ENCODE data around the gene GAS7.
A peak's percentile ranks its signal among the peaks of the same experiment; 100 is the strongest.

Gene GAS7

DNA sequence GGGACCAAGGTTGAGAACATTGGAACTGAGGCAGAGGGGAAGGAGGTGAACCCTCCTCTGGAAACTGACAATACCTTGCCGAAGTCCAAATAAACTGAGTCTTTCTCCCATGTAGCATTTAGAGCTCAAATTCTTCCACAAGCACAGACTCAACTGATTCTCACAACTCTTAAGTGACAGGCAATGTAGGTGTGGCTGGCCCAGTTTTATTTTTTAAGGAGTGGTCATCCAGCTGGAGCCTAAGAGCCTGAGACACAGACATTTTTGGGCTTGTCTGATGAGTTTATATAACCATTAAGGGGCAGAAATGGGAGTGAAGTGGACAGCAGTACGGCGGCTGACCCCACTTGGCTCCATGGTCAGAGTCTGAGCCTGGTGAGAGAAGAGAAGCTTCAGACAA lies 304.2 kb downstream of the GAS7 start:
- no peaks in the 10 kb centered on the region for H3K36me3 ChIP-seq (ENCODE audit: control insufficient read depth in 4 of 4, insufficient read depth in 4 of 4, low read length in 3 of 4)
- H3K4me3 ChIP-seq (ENCODE audit: control insufficient read depth in 1 of 7, extremely low read depth in 1 of 7, insufficient read depth in 4 of 7, low read depth in 2 of 7, low read length in 6 of 7), result no peak overlapping the region
- ChIA-PET CTCF (no interaction called here), POLR2A (no interaction called here)
- 96% methylated on average over 2 of the region's 3 CpGs for WGBS (ENCODE audit: insufficient coverage)
- no peaks in the 10 kb centered on the region for H3K4me1 ChIP-seq (ENCODE audit: control extremely low read depth in 1 of 4, control insufficient read depth in 4 of 4, insufficient read depth in 4 of 4, low read length in 3 of 4)
- H3K27me3 ChIP-seq (replicated peaks in 2 of 5; ENCODE audit: control insufficient read depth in 4 of 5, insufficient read depth in 5 of 5, low read length in 4 of 5), result peaks cover 0 to 10% (median 3%) of the 10 kb centered on the region in 5 experiments
- peaks cover 0 to 4% (median 0%) of the 10 kb centered on the region in 5 experiments for H3K9me3 ChIP-seq (ENCODE audit: control extremely low read depth in 1 of 5, control insufficient read depth in 4 of 5, insufficient read depth in 2 of 5, low read depth in 1 of 5, low read length in 4 of 5)
- H3K27ac ChIP-seq (ENCODE audit: insufficient read depth in 1 of 2, low read depth in 1 of 2, low read length in 2 of 2, poor library complexity in 1 of 2, severe bottlenecking in 2 of 2), result no peak overlapping the region
- no peak for DNase-seq

DNA sequence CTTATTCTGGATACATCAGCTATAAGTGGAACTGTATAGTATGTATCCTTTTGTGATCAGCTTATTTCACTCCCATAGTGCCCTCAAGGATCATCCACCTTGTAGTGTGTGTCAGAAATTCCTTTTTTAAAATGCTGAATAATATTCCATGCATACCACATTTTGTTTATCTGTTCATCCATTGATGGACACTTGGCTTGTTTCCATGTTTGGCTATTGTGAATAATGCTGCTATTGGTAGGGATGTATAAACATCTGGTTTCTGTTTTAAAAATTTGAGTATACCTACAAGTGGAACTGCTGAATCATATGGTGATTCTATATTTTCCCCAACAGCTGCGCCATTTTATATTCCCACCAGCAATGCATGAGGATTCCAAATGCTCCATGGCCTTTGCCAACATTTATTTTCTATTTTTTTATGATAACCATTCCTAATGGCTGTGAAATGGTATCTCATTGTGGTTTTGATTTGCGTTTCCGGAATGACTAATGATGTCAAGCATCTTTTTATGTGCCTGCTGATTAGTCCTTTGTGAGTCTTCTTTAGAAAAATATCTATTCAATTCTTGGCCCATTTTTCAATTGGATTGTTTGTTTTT lies 304.9 kb downstream of the GAS7 start:
- Histone ChIP-seq H3K27ac (ENCODE audit: insufficient read depth in 1 of 2, low read depth in 1 of 2, low read length in 2 of 2, poor library complexity in 1 of 2, severe bottlenecking in 2 of 2) (no peak overlapping the region), H3K27me3 (replicated peaks in 2 of 5; ENCODE audit: control insufficient read depth in 4 of 5, insufficient read depth in 5 of 5, low read length in 4 of 5) (peaks cover 0 to 6% (median 0%) of the 10 kb centered on the region in 5 experiments), H3K36me3 (ENCODE audit: control insufficient read depth in 4 of 4, insufficient read depth in 4 of 4, low read length in 3 of 4) (no peaks in the 10 kb centered on the region), H3K9me3 (ENCODE audit: control extremely low read depth in 1 of 5, control insufficient read depth in 4 of 5, insufficient read depth in 2 of 5, low read depth in 1 of 5, low read length in 4 of 5) (peaks cover 0 to 4% (median 0%) of the 10 kb centered on the region in 5 experiments), H3K4me3 (ENCODE audit: control insufficient read depth in 1 of 7, extremely low read depth in 1 of 7, insufficient read depth in 4 of 7, low read depth in 2 of 7, low read length in 6 of 7) (no peak overlapping the region), H3K4me1 (ENCODE audit: control extremely low read depth in 1 of 4, control insufficient read depth in 4 of 4, insufficient read depth in 4 of 4, low read length in 3 of 4) (no peaks in the 10 kb centered on the region)
- no peak for DNase-seq
- no CpG with 5 or more reads among the region's 3 CpGs for WGBS (ENCODE audit: insufficient coverage)
- ChIA-PET POLR2A (no interaction called here), CTCF (no interaction called here)

DNA sequence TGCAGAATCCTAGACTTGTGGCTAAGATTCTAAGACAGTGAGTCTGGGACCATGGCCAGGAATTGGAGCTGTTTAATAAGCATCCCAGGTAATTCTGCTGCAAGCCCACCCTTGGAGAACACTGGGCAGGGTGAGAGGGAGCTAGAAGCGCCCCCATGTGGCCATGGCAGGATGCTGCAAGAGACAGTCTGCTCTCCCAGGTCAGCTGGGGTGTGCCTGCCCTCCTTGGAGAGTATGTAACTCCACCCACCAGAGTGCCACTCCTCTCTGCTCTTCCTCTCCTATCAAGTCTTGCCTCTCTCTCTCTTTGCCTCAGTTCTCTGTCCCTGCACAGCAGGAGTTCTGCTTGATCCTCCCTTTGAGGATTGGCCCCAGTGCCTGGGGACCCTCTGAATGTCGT lies 308.3 kb downstream of the GAS7 start:
- ChIA-PET POLR2A (no interaction called here), CTCF (no interaction called here)
- Histone ChIP-seq H3K36me3 (ENCODE audit: control insufficient read depth in 4 of 4, insufficient read depth in 4 of 4, low read length in 3 of 4) (no peaks in the 10 kb centered on the region), H3K27me3 (replicated peaks in 2 of 5; ENCODE audit: control insufficient read depth in 4 of 5, insufficient read depth in 5 of 5, low read length in 4 of 5) (peaks cover 0 to 4% (median 0%) of the 10 kb centered on the region in 5 experiments), H3K27ac (ENCODE audit: insufficient read depth in 1 of 2, low read depth in 1 of 2, low read length in 2 of 2, poor library complexity in 1 of 2, severe bottlenecking in 2 of 2) (no peak overlapping the region), H3K4me1 (ENCODE audit: control extremely low read depth in 1 of 4, control insufficient read depth in 4 of 4, insufficient read depth in 4 of 4, low read length in 3 of 4) (no peaks in the 10 kb centered on the region), H3K4me3 (ENCODE audit: control insufficient read depth in 1 of 7, extremely low read depth in 1 of 7, insufficient read depth in 4 of 7, low read depth in 2 of 7, low read length in 6 of 7) (no peak overlapping the region), H3K9me3 (ENCODE audit: control extremely low read depth in 1 of 5, control insufficient read depth in 4 of 5, insufficient read depth in 2 of 5, low read depth in 1 of 5, low read length in 4 of 5) (peaks cover 0 to 7% (median 0%) of the 10 kb centered on the region in 5 experiments)
- peak in 2 of 3 donors; percentile 6 to 22 for DNase-seq
- WGBS (ENCODE audit: insufficient coverage), result 0% methylated on average over 2 of the region's 2 CpGs

DNA sequence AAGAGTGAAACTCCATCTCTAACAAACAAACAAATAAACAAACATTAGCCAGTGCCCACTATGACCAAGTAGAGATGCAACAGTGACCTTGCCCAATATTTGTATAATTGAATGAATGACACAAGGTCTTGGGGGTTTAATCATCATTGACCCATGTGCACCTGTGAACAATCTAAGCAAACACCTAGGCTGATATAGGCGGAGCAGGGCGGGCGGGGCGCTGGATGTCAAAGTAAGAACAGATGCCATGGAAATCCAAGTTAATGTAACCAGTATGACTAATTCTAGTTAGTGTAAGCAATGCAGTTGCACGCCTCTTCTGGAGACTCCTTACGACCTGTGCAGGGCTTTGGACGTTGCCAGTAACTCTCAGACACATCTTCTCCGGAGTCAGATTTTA lies 310.9 kb downstream of the GAS7 start:
- DNase-seq, result no peak
- Histone ChIP-seq H3K4me1 (ENCODE audit: control extremely low read depth in 1 of 4, control insufficient read depth in 4 of 4, insufficient read depth in 4 of 4, low read length in 3 of 4) (no peaks in the 10 kb centered on the region), H3K27ac (ENCODE audit: insufficient read depth in 1 of 2, low read depth in 1 of 2, low read length in 2 of 2, poor library complexity in 1 of 2, severe bottlenecking in 2 of 2) (no peak overlapping the region), H3K4me3 (ENCODE audit: control insufficient read depth in 1 of 7, extremely low read depth in 1 of 7, insufficient read depth in 4 of 7, low read depth in 2 of 7, low read length in 6 of 7) (no peak overlapping the region), H3K27me3 (replicated peaks in 2 of 5; ENCODE audit: control insufficient read depth in 4 of 5, insufficient read depth in 5 of 5, low read length in 4 of 5) (peaks cover 0 to 2% (median 0%) of the 10 kb centered on the region in 5 experiments), H3K36me3 (ENCODE audit: control insufficient read depth in 4 of 4, insufficient read depth in 4 of 4, low read length in 3 of 4) (no peaks in the 10 kb centered on the region), H3K9me3 (ENCODE audit: control extremely low read depth in 1 of 5, control insufficient read depth in 4 of 5, insufficient read depth in 2 of 5, low read depth in 1 of 5, low read length in 4 of 5) (peaks cover 4 to 12% (median 6%) of the 10 kb centered on the region in 5 experiments)
- ChIA-PET POLR2A (no interaction called here), CTCF (no interaction called here)
- WGBS (ENCODE audit: insufficient coverage), result 98% methylated on average over 8 of the region's 8 CpGs

DNA sequence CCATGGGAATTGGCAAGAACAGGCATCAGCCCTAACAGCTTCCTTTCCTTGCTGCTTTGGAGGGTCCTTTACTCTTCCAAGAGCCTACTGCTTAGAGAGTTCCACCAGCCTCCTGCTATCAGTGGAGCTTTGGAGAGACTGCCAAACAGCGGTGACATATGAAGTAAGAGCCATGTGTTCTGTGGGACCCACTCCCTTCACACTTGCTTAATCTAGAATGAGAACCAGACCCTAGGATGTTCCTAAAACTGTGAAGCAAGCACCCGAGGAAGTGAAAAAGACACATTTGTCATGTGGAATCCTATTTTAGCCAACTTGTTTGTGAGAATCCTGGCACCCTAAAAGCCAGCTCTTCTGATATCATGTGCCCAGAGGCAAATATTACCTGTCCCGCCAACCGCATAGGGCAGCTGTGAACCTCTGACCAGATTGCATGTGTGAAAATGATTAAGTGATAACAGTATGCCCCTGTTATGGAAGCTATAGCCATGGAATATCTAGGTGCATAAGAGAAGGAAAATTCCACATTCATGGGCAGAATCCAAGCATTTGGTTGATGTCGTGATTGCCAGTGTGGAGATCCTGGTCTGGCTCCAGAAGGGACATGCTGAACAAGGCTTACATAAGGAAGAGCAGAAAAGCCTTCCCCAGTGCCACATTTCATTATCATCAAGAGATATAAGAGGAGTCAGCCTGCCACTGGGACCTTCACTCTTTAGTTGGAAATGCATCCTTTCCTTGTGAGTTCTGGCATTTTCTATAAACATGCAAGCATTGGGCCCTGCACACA lies 312.1 kb downstream of the GAS7 start:
- Histone ChIP-seq H3K4me3 (ENCODE audit: control insufficient read depth in 1 of 7, extremely low read depth in 1 of 7, insufficient read depth in 4 of 7, low read depth in 2 of 7, low read length in 6 of 7) (no peak overlapping the region), H3K4me1 (ENCODE audit: control extremely low read depth in 1 of 4, control insufficient read depth in 4 of 4, insufficient read depth in 4 of 4, low read length in 3 of 4) (no peaks in the 10 kb centered on the region), H3K27me3 (replicated peaks in 2 of 5; ENCODE audit: control insufficient read depth in 4 of 5, insufficient read depth in 5 of 5, low read length in 4 of 5) (peaks cover 0 to 2% (median 0%) of the 10 kb centered on the region in 5 experiments), H3K36me3 (ENCODE audit: control insufficient read depth in 4 of 4, insufficient read depth in 4 of 4, low read length in 3 of 4) (no peaks in the 10 kb centered on the region), H3K9me3 (ENCODE audit: control extremely low read depth in 1 of 5, control insufficient read depth in 4 of 5, insufficient read depth in 2 of 5, low read depth in 1 of 5, low read length in 4 of 5) (peaks cover 6 to 18% (median 10%) of the 10 kb centered on the region in 5 experiments), H3K27ac (ENCODE audit: insufficient read depth in 1 of 2, low read depth in 1 of 2, low read length in 2 of 2, poor library complexity in 1 of 2, severe bottlenecking in 2 of 2) (no peak overlapping the region)
- WGBS (ENCODE audit: insufficient coverage), result 98% methylated on average over 5 of the region's 5 CpGs
- POLR2A ChIA-PET, result no interaction called here
- CTCF ChIA-PET, result no interaction called here
- no peak for DNase-seq

DNA sequence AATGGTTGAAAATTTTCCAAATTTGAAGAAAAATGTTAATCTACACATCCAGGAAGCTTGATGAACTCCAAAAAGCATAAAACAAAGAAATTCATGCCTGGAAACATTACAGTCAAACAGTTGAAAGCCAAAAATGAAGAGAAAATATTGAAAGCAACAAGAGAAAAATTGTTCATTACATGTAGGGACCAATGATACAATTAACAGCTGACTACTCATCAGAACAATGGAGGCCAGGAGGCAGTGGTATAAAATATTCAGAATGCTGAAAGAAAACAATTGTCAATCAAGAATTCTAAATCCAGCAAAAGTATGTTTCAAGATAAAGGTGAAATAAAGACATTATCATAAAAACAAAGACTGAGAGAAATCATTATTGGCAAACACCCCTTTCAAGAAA lies 315.0 kb downstream of the GAS7 start:
- Histone ChIP-seq H3K4me3 (ENCODE audit: control insufficient read depth in 1 of 7, extremely low read depth in 1 of 7, insufficient read depth in 4 of 7, low read depth in 2 of 7, low read length in 6 of 7) (no peak overlapping the region), H3K9me3 (ENCODE audit: control extremely low read depth in 1 of 5, control insufficient read depth in 4 of 5, insufficient read depth in 2 of 5, low read depth in 1 of 5, low read length in 4 of 5) (peaks cover 6 to 20% (median 10%) of the 10 kb centered on the region in 5 experiments), H3K27ac (ENCODE audit: insufficient read depth in 1 of 2, low read depth in 1 of 2, low read length in 2 of 2, poor library complexity in 1 of 2, severe bottlenecking in 2 of 2) (no peak overlapping the region), H3K27me3 (replicated peaks in 2 of 5; ENCODE audit: control insufficient read depth in 4 of 5, insufficient read depth in 5 of 5, low read length in 4 of 5) (no peaks in the 10 kb centered on the region), H3K36me3 (ENCODE audit: control insufficient read depth in 4 of 4, insufficient read depth in 4 of 4, low read length in 3 of 4) (no peaks in the 10 kb centered on the region), H3K4me1 (ENCODE audit: control extremely low read depth in 1 of 4, control insufficient read depth in 4 of 4, insufficient read depth in 4 of 4, low read length in 3 of 4) (no peaks in the 10 kb centered on the region)
- CTCF ChIA-PET, result no interaction called here
- POLR2A ChIA-PET, result no interaction called here
- no peak for DNase-seq

DNA sequence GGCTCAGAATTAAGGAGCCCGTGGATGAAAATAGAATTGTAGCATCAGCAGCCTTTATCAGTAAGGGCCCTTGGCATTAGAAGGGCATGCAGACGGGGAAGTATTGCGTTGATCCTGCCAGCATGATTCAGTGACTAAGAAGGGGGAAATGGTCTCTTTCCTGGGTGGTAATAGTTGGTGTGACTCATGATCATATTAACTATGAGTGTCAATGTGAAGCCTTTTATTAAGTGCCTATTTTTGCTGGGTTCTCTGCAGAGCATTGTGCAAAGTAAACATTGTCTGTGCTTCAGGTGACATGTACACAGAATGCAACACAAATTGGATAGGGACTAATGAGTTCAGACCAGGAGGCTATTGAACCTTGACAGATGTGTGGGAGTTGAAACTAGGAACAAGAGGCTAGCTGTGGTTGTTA lies 317.8 kb downstream of the GAS7 start:
- H3K4me1 ChIP-seq (ENCODE audit: control extremely low read depth in 1 of 4, control insufficient read depth in 4 of 4, insufficient read depth in 4 of 4, low read length in 3 of 4), result no peaks in the 10 kb centered on the region

More for the DNA sequence above, 317.8 kb downstream of the GAS7 start:
- Histone ChIP-seq H3K4me3 (ENCODE audit: control insufficient read depth in 1 of 7, extremely low read depth in 1 of 7, insufficient read depth in 4 of 7, low read depth in 2 of 7, low read length in 6 of 7) (no peak overlapping the region), H3K27me3 (replicated peaks in 2 of 5; ENCODE audit: control insufficient read depth in 4 of 5, insufficient read depth in 5 of 5, low read length in 4 of 5) (peaks cover 0 to 3% (median 0%) of the 10 kb centered on the region in 5 experiments), H3K9me3 (ENCODE audit: control extremely low read depth in 1 of 5, control insufficient read depth in 4 of 5, insufficient read depth in 2 of 5, low read depth in 1 of 5, low read length in 4 of 5) (peaks cover 6 to 20% (median 9%) of the 10 kb centered on the region in 5 experiments), H3K27ac (ENCODE audit: insufficient read depth in 1 of 2, low read depth in 1 of 2, low read length in 2 of 2, poor library complexity in 1 of 2, severe bottlenecking in 2 of 2) (no peak overlapping the region), H3K36me3 (ENCODE audit: control insufficient read depth in 4 of 4, insufficient read depth in 4 of 4, low read length in 3 of 4) (no peaks in the 10 kb centered on the region)
- ChIA-PET CTCF (no interaction called here), POLR2A (no interaction called here)
- DNase-seq, result peak in 1 of 3 donors; percentile 27
- WGBS (ENCODE audit: insufficient coverage), result 38% methylated on average over 3 of the region's 3 CpGs
